ENCODE data around the gene SOX15.

Gene SOX15

DNA sequence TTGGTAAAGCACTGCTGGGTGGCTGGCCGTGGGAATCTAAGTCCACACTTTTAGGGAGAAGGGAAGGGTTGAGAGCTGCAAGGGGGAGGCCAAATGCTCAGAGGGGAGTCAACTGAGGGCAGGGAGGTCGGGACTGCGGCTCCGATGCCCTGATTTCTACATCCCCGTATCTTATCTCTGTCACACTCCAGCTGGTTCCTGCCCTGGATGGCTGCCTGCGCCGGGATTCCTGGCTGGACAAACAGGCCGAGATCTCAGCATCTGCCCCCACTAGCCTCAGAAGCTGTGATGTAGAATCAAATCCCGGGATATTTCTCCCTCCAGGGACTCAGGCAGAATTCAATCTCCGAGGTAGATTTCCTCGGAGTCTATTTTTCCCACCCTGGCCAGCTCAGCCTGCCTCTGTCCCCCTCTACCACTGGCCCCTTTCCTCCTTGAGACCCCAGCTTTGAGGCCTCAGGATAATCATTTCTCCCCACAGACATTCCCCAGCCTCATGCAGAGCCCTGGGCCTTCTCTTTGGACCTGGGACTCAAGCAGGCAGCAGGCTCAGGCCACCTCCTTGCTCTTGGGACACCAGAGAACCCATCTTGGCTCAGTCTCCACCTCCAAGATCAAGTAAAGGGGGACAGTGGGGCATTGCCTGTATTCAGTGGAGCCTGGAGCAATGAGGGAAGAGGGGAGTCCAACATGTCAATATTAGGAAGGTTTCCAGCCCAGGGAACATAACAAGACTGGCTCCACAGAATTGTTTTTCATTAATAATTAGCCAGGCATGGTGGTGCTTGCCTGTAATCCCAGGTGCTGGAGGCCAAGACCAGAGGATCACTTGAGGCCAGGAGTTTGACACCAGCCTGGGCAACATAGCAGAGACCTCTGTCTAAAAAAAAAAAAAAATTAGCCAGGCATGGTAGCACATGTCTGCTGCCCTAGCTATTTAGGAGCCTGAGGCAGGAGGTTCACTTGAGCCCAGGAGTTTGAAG, 41.8 kb upstream of the SOX15 start:
- Histone ChIP-seq H3K4me1 (ENCODE audit: insufficient read depth, poor library complexity, severe bottlenecking) (no peaks in the 10 kb centered on the region), H3K27me3 (ENCODE audit: insufficient read depth, poor library complexity, severe bottlenecking) (no peaks in the 10 kb centered on the region), H3K9me3 (ENCODE audit: severe bottlenecking) (no peaks in the 10 kb centered on the region), H3K4me3 (ENCODE audit: severe bottlenecking) (no peak overlapping the region), H3K27ac (ENCODE audit: poor library complexity, severe bottlenecking) (no peak overlapping the region), H3K36me3 (ENCODE audit: low read depth) (no peaks in the 10 kb centered on the region)
- TF ChIP-seq CTCF (IDR thresholded peaks at IDR 0.05; ENCODE audit: poor library complexity, severe bottlenecking), result no peak
- DNase-seq (ENCODE audit: low spot score), result no peak
- no peak for ATAC-seq (ENCODE audit: low read depth)

DNA sequence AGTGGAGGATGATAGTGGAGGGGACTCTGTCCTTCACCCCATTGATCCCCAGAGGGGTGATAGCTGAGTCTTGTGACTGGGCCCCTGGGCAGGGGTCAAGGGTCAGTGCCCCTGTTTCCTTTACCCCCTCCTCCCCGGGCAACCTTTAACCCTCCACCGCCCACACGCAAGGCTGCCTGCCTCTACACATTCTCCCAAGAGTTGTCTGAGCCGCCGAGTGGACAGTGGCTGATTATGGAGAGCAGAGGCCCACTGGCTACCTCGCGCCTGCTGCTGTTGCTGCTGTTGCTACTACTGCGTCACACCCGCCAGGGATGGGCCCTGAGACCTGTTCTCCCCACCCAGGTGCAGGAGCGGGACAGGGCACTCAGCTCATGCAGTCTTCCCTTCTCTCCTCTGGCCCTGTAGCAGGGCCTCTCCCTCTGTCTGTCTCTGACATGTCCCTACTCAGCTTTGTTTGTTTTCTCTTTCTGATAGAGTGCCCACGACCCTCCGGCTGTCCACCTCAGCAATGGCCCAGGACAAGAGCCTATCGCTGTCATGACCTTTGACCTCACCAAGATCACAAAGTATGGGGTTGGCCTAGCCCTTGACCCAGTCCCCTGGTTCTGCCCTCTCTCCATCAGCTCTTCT, 40.2 kb upstream of the SOX15 start, which contains the start of gene SHBG:
Gene SHBG, plus strand, starts transcription at position 197 of the 633 bp plus-strand sequence. Its CDS starts 38 bp downstream, at position 235.
- H3K36me3 ChIP-seq (ENCODE audit: low read depth), result no peaks in the 10 kb centered on the region
- H3K27ac ChIP-seq (ENCODE audit: poor library complexity, severe bottlenecking), result no peak within 1 kb of the TSS
- ATAC-seq (ENCODE audit: low read depth) (no peak), DNase-seq (ENCODE audit: low spot score) (no peak)
- H3K4me1 ChIP-seq (ENCODE audit: insufficient read depth, poor library complexity, severe bottlenecking), result no peaks in the 10 kb centered on the region
- no peaks in the 10 kb centered on the region for H3K9me3 ChIP-seq (ENCODE audit: severe bottlenecking)
- H3K4me3 ChIP-seq (ENCODE audit: severe bottlenecking), result no peak within 1 kb of the TSS
- H3K27me3 ChIP-seq (ENCODE audit: insufficient read depth, poor library complexity, severe bottlenecking), result no peaks in the 10 kb centered on the region
- no peak for TF ChIP-seq CTCF (IDR thresholded peaks at IDR 0.05; ENCODE audit: poor library complexity, severe bottlenecking)

- ATAC-seq (ENCODE audit: low read depth) (peak; percentile 91), DNase-seq (ENCODE audit: low spot score) (peak; percentile 87)
- H3K9me3 ChIP-seq (ENCODE audit: severe bottlenecking), result no peaks in the 10 kb centered on the region
- H3K27me3 ChIP-seq (ENCODE audit: insufficient read depth, poor library complexity, severe bottlenecking), result no peaks in the 10 kb centered on the region
- H3K36me3 ChIP-seq (ENCODE audit: low read depth), result no peaks in the 10 kb centered on the region
- H3K4me3 ChIP-seq (ENCODE audit: severe bottlenecking), result peak within 1 kb of the TSS; percentile 80
- TF ChIP-seq CTCF (IDR thresholded peaks at IDR 0.05; ENCODE audit: poor library complexity, severe bottlenecking), result no peak
- H3K27ac ChIP-seq (ENCODE audit: poor library complexity, severe bottlenecking), result no peak within 1 kb of the TSS
- H3K4me1 ChIP-seq (ENCODE audit: insufficient read depth, poor library complexity, severe bottlenecking), result no peaks in the 10 kb centered on the region
Measured at GRCh38 chr17:7627250-7628121, 37.6 kb upstream of the SOX15 start, which contains the start of gene SAT2. Gene SAT2, minus strand, starts transcription at chr17:7627821. Its CDS starts 186 bp downstream, at chr17:7627635.

- no peaks in the 10 kb centered on the region for H3K9me3 ChIP-seq (ENCODE audit: severe bottlenecking)
- no peaks in the 10 kb centered on the region for H3K4me1 ChIP-seq (ENCODE audit: insufficient read depth, poor library complexity, severe bottlenecking)
- DNase-seq (ENCODE audit: low spot score), result no peak
- peak overlapping the region; percentile 80 for H3K4me3 ChIP-seq (ENCODE audit: severe bottlenecking)
- no peaks in the 10 kb centered on the region for H3K36me3 ChIP-seq (ENCODE audit: low read depth)
- peak; percentile 6 for ATAC-seq (ENCODE audit: low read depth)
- no peak overlapping the region for H3K27ac ChIP-seq (ENCODE audit: poor library complexity, severe bottlenecking)
- no peak for TF ChIP-seq CTCF (IDR thresholded peaks at IDR 0.05; ENCODE audit: poor library complexity, severe bottlenecking)
- no peaks in the 10 kb centered on the region for H3K27me3 ChIP-seq (ENCODE audit: insufficient read depth, poor library complexity, severe bottlenecking)
Measured at GRCh38 chr17:7626956-7627249, 37.0 kb upstream of the SOX15 start.

All from RWPE2 (cell line).